GM18951 (cell line): ENCODE measurements around the gene EEFSEC.

ENCODE experiments used
- POLR2A ChIP-seq: IDR thresholded peaks from 4 replicates; pipeline ENCODE4 v1.6.1; 2011; ENCODE audit warnings: mild to moderate bottlenecking; ENCODE audit not compliant: insufficient read length, insufficient read depth; ENCODE audit errors: extremely low read depth
- in situ Hi-C: fragments of 300-500 bp; cut with MboI; formaldehyde crosslinking; loops from one replicate; pipeline ENCODE4 v1.12.0; 2022; ENCODE audit warnings: low sequenced_read_pairs, mixed read lengths, inconsistent platforms; ENCODE audit not compliant: unreplicated experiment

The EEFSEC gene

DNA sequence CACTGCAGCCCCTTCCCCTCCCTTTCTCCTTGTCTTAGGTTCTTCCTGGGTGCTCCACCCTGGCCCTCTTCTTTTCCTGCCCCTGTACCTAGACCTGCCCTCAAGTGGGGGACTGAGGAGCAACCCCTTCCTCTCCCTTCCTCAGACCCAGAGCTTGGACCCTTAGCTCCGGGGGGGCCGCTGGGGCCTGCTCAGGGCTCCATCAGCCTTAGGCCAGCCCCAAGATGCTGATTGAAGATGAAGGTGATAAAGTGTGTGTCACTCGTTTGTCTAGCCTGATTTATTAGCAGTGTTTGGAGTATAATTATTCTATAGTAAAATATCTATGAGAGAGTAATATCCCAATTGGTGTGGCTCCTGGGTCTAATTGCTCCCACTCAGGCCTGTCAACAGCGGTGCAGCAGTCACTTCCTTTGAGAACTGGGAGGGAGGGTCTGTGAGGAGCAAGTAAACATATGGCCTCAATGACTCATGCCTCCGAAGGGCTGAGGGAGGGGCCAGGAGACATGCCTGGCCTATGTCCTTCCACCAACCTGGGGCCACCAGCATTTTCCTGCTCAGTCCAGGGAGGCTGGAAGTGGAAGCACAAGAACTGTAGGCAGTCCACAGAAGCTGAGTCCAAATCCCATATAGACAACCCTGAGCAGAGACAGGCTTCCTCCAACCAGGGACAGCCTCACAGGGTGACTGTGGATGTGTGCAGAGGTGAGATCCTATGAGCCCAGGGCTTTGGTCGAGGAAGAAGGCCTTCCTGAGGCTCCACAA lies 190.2 kb downstream of the EEFSEC start:
- TF ChIP-seq POLR2A: no peak
- in situ Hi-C loops: no loop called here

DNA sequence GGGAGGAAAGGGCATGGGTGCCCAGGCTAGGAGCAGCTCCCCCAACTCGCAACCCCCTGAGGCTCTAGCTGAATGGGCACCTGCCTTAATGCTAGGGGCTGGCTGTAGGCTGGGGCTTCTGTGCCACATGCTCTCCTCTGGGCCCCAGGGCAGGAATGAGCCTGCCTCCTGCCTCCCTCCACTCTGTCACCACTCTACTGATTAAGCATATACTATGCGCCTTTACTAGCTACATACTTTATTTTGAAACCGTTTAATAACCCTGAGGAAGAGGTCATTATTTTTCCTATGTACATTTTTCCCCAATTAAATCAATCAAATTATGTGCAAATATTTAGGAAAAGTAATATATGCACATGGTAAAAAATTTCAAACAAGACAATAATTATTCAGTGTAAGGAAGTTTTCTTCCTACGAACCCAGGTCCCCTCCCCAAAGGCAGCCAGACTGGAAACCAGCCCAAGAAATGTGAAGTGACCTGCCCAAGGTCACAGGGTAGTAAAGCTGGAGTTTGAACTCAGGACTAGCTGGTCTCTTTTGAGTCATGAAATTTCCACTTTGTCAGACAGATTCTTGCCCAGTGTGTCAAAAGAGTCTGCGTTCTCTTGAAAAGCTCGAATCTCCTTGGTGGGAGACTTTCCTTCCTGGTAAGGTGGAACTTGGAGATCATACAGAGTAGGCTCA lies 190.9 kb downstream of the EEFSEC start:
- in situ Hi-C loops: no loop called here
- TF ChIP-seq POLR2A: no peak

- in situ Hi-C loops: no loop called here
- no peak for TF ChIP-seq POLR2A
Observed at GRCh38 chr3:128345196-128345595, 191.9 kb downstream of the EEFSEC start.

DNA sequence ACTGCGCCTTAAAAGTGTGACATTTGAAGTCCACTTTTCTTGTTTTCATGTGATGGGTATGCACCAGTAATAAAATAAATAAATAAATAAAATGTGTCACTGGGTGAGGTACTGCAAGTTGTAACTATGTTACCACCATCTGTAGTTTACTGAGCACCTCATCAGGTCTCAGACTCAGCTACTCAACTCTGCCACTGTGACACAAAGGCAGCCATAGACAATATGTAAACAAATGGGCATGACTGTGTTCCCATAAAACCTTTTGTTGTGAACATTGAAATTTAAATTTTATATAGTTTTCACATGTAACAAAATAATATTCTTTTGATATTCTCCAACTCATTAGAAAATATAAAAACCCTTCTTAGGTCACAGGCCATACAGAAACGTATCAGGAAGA lies 193.3 kb downstream of the EEFSEC start:
- in situ Hi-C loops: no loop called here
- TF ChIP-seq POLR2A: no peak

GRCh38 chr3:128347282-128347681 lies 194.0 kb downstream of the EEFSEC start:
- no peak for TF ChIP-seq POLR2A
- in situ Hi-C loops: no loop called here

- in situ Hi-C loops: no loop called here
- TF ChIP-seq POLR2A: no peak
Observed at GRCh38 chr3:128348075-128348474, 194.8 kb downstream of the EEFSEC start.

- in situ Hi-C loops: no loop called here
- no peak for TF ChIP-seq POLR2A
Observed at GRCh38 chr3:128348805-128349531, 195.7 kb downstream of the EEFSEC start.

- in situ Hi-C loops: no loop called here
Observed at GRCh38 chr3:128349963-128350599, 196.8 kb downstream of the EEFSEC start.

GRCh38 chr3:128351546-128351945 lies 198.3 kb downstream of the EEFSEC start:
- in situ Hi-C loops: no loop called here
- TF ChIP-seq POLR2A: no peak

More at GRCh38 chr3:128349963-128350599, 196.8 kb downstream of the EEFSEC start:
- TF ChIP-seq POLR2A: no peak

DNA sequence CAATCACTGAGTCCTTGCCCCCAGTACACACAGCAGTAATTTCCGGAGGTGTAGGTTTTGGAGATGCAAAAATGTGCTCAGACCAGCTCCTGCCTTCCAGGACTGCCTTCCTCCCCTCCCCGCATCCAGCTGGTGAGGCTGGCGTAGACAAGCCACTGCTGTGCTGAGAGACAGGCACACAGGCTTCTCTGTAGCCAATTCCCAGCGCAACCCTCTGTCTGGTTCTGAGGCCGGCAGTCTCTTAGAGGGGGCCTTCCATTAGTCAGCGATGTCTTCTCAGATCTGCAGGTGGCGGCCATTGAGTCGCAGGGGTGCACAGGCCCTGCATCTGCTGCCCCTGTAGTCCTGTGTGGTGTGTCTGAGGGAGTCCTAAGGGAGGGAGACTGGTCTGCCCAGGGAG lies 199.0 kb downstream of the EEFSEC start:
- in situ Hi-C loops: no loop called here
- no peak for TF ChIP-seq POLR2A

- TF ChIP-seq POLR2A: no peak
- in situ Hi-C loops: no loop called here
Observed at GRCh38 chr3:128353361-128353965, 200.2 kb downstream of the EEFSEC start.

DNA sequence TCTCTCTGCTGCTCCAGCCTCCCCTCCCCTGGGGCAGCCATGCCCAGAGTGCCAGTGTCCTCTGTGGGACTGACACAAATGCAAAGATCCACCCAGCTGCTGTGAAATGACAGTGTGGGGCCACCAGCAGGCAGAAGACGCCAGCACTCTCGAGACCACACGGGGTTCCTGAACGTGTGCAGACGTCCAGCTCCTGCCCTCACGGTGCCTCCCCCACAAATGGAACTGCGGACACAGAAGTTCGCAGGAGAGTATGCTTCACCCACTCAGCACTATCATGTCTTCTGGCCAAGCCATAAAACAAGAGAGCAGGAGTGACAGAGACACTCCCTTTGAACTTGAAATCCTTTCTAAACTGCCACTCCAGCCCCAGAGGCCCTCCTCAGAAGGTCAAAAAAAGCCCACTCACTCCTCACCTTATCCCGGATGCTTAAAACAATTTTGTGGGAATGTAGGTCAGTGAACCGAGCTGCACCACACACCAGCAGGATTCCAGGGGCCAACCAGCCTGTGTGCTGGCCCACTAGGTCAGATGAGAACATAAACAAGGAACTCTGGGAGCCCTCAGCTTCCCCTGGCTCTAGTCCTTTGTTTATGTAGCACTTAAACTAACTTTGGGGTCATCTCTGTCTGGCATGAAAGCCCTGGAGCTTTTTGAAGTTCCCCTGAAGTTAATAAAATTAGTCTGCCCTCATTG lies 200.9 kb downstream of the EEFSEC start:
- TF ChIP-seq POLR2A: no peak
- in situ Hi-C loops: no loop called here
